Activated CD4-positive, alpha-beta memory T cell treated with anti-CD3 and anti-CD28 coated beads, Interleukin-2, amount 10 ng/mL, durations not matched to agents 7 days and 5 days (primary cell): ENCODE data around the gene LIMD2. TPM values are rescaled to one million over a fixed set of nuclear protein-coding genes. Genes with fewer than 3 reads are reported as not detected.

Experiments
- CTCF ChIA-PET: fragments of 350-600 bp; sonication (Branson Sonifier 250); formaldehyde crosslinking; loops from one replicate; lab custom pipeline; 2021; ENCODE audit warnings: antibody characterized with exemption, inconsistent platforms; lab: Charles Lee
- POLR2A ChIA-PET: fragments of 350-600 bp; sonication (Branson Sonifier 250); formaldehyde crosslinking; loops from one replicate; lab custom pipeline; 2021; ENCODE audit warnings: antibody characterized with exemption; lab: Charles Lee
- DNase-seq: peaks from one replicate; pipeline ENCODE4 v3.0.0-alpha.2; 2020
- H3K27ac Mint-ChIP-seq: one replicate; pipeline ENCODE4 v1.8.0; 2021; ENCODE audit warnings: mild to moderate bottlenecking, mixed read lengths
- H3K27me3 Mint-ChIP-seq: one replicate; pipeline ENCODE4 v1.8.0; 2021; ENCODE audit warnings: mixed read lengths
- H3K36me3 Mint-ChIP-seq: one replicate; pipeline ENCODE4 v1.8.0; 2021; ENCODE audit warnings: low read depth, mixed read lengths
- H3K4me1 Mint-ChIP-seq: one replicate; pipeline ENCODE4 v1.8.0; 2021; ENCODE audit warnings: mixed read lengths
- H3K4me3 Mint-ChIP-seq: one replicate; pipeline ENCODE4 v1.8.0; 2021; ENCODE audit warnings: mild to moderate bottlenecking, mixed read lengths
- H3K9me3 Mint-ChIP-seq: one replicate; pipeline ENCODE4 v1.8.0; 2021; ENCODE audit warnings: mixed read lengths
- total RNA-seq, 2 experiments: library from RNA; stranded (reverse); gene quantifications; one replicate each; pipeline ENCODE4 v1.2.3, GENCODE V29; 2021

LIMD2 gene
- total RNA-seq, 2 experiments from 2014 or later, result 394 to 401 TPM

- ChIA-PET POLR2A (interaction anchor here (0.6 to 12.5 kb wide), 7 partner anchors 9 to 82 kb away, joined by 3 to 178 read pairs (median 4); partner anchors contain the start of genes CCDC47 and DDX42), CTCF (interaction anchor here (1.3 kb wide), 1 partner anchor 18 kb away, joined by 7 read pairs; no protein-coding TSS in a partner anchor)
- Mint-ChIP-seq H3K27me3 (no peaks in the 10 kb centered on the region), H3K4me3 (no peak overlapping the region), H3K36me3 (peaks cover 54% of the 10 kb centered on the region), H3K9me3 (no peaks in the 10 kb centered on the region), H3K27ac (peak overlapping the region; percentile 15), H3K4me1 (peaks cover 28% of the 10 kb centered on the region)
- no peak for DNase-seq
Measured at GRCh38 chr17:63692195-63692816, 7.6 kb downstream of the LIMD2 start.

- H3K27me3 Mint-ChIP-seq, result no peaks in the 10 kb centered on the region
- H3K36me3 Mint-ChIP-seq, result peaks cover 43% of the 10 kb centered on the region
- H3K4me3 Mint-ChIP-seq, result no peak overlapping the region
- ChIA-PET POLR2A (interaction anchor here (1.7 to 5.3 kb wide), 3 partner anchors 7 to 84 kb away, joined by 4 to 25 read pairs (median 5); partner anchors contain the start of gene CCDC47), CTCF (no interaction called here)
- H3K9me3 Mint-ChIP-seq, result no peaks in the 10 kb centered on the region
- H3K27ac Mint-ChIP-seq, result no peak overlapping the region
- H3K4me1 Mint-ChIP-seq, result peaks cover 1% of the 10 kb centered on the region
- no peak for DNase-seq
Measured at GRCh38 chr17:63689479-63689878, 10.4 kb downstream of the LIMD2 start.

GRCh38 chr17:63688396-63689020, 11.4 kb downstream of the LIMD2 start:
- Mint-ChIP-seq H3K9me3 (no peaks in the 10 kb centered on the region), H3K27me3 (no peaks in the 10 kb centered on the region), H3K27ac (no peak overlapping the region), H3K36me3 (peaks cover 43% of the 10 kb centered on the region), H3K4me3 (no peak overlapping the region), H3K4me1 (peaks cover 1% of the 10 kb centered on the region)
- ChIA-PET CTCF (no interaction called here), POLR2A (interaction anchor here (1.2 to 5.3 kb wide), 2 partner anchors 8 to 21 kb away, joined by 3 to 25 read pairs; no protein-coding TSS in a partner anchor)
- DNase-seq, result no peak

- H3K36me3 Mint-ChIP-seq, result peaks cover 46% of the 10 kb centered on the region
- peaks cover 1% of the 10 kb centered on the region for H3K4me1 Mint-ChIP-seq
- no peaks in the 10 kb centered on the region for H3K9me3 Mint-ChIP-seq
- no peak overlapping the region for H3K27ac Mint-ChIP-seq
- H3K4me3 Mint-ChIP-seq, result no peak overlapping the region
- ChIA-PET CTCF (interaction anchor here (0.6 to 2.1 kb wide), 2 partner anchors 9 to 24 kb away, joined by 5 read pairs; no protein-coding TSS in a partner anchor), POLR2A (interaction anchor here (5.3 kb wide), 1 partner anchor 10 kb away, joined by 25 read pairs; no protein-coding TSS in a partner anchor)
- H3K27me3 Mint-ChIP-seq, result no peaks in the 10 kb centered on the region
- DNase-seq, result no peak
Measured at GRCh38 chr17:63686138-63686685, 13.7 kb downstream of the LIMD2 start.

- H3K4me3 Mint-ChIP-seq, result no peak overlapping the region
- H3K4me1 Mint-ChIP-seq, result peaks cover 1% of the 10 kb centered on the region
- H3K27me3 Mint-ChIP-seq, result no peaks in the 10 kb centered on the region
- POLR2A ChIA-PET, result interaction anchor here (5.3 kb wide), 1 partner anchor 11 kb away, joined by 25 read pairs; no protein-coding TSS in a partner anchor
- H3K9me3 Mint-ChIP-seq, result no peaks in the 10 kb centered on the region
- DNase-seq, result no peak
- peaks cover 40% of the 10 kb centered on the region for H3K36me3 Mint-ChIP-seq
- CTCF ChIA-PET, result interaction anchor here (2.1 kb wide), 1 partner anchor 25 kb away, joined by 5 read pairs; no protein-coding TSS in a partner anchor
- no peak overlapping the region for H3K27ac Mint-ChIP-seq
Measured at GRCh38 chr17:63685578-63685977, 14.3 kb downstream of the LIMD2 start.

GRCh38 chr17:63685041-63685440, 14.9 kb downstream of the LIMD2 start:
- peaks cover 37% of the 10 kb centered on the region for H3K36me3 Mint-ChIP-seq
- POLR2A ChIA-PET, result interaction anchor here (5.3 kb wide), 1 partner anchor 11 kb away, joined by 25 read pairs; no protein-coding TSS in a partner anchor
- H3K4me3 Mint-ChIP-seq, result no peak overlapping the region

GRCh38 chr17:63682981-63683380, 16.9 kb downstream of the LIMD2 start:
- H3K4me3 Mint-ChIP-seq, result no peak overlapping the region
- DNase-seq, result no peak
- ChIA-PET CTCF (interaction anchor here (2.2 kb wide), 1 partner anchor 15 kb away, joined by 5 read pairs; no protein-coding TSS in a partner anchor), POLR2A (interaction anchor here (0.9 to 2.1 kb wide), 4 partner anchors 9 to 18 kb away, joined by 3 to 6 read pairs (median 4); no protein-coding TSS in a partner anchor)
- H3K27ac Mint-ChIP-seq, result no peak overlapping the region
- H3K36me3 Mint-ChIP-seq, result peaks cover 35% of the 10 kb centered on the region
- H3K9me3 Mint-ChIP-seq, result no peaks in the 10 kb centered on the region
- no peaks in the 10 kb centered on the region for H3K27me3 Mint-ChIP-seq
- H3K4me1 Mint-ChIP-seq, result peaks cover under 1% of the 10 kb centered on the region

More at GRCh38 chr17:63685041-63685440, 14.9 kb downstream of the LIMD2 start:
- H3K4me1 Mint-ChIP-seq, result peaks cover 1% of the 10 kb centered on the region
- no peaks in the 10 kb centered on the region for H3K9me3 Mint-ChIP-seq
- H3K27me3 Mint-ChIP-seq, result no peaks in the 10 kb centered on the region
- CTCF ChIA-PET, result interaction anchor here (2.1 to 2.2 kb wide), 2 partner anchors 13 to 25 kb away, joined by 5 read pairs; no protein-coding TSS in a partner anchor
- no peak for DNase-seq
- H3K27ac Mint-ChIP-seq, result no peak overlapping the region

- no peaks in the 10 kb centered on the region for H3K27me3 Mint-ChIP-seq
- no peak for DNase-seq
- no peaks in the 10 kb centered on the region for H3K9me3 Mint-ChIP-seq
- no peak overlapping the region for H3K27ac Mint-ChIP-seq
- no peak overlapping the region for H3K4me3 Mint-ChIP-seq
- ChIA-PET POLR2A (interaction anchor here (0.9 to 2.1 kb wide), 3 partner anchors 10 to 19 kb away, joined by 3 to 5 read pairs (median 4); no protein-coding TSS in a partner anchor), CTCF (no interaction called here)
- no peaks in the 10 kb centered on the region for H3K4me1 Mint-ChIP-seq
- H3K36me3 Mint-ChIP-seq, result peaks cover 35% of the 10 kb centered on the region
Measured at GRCh38 chr17:63682441-63682840, 17.5 kb downstream of the LIMD2 start.

- Mint-ChIP-seq H3K4me3 (no peak overlapping the region), H3K9me3 (no peaks in the 10 kb centered on the region), H3K27me3 (no peaks in the 10 kb centered on the region), H3K36me3 (peaks cover 35% of the 10 kb centered on the region), H3K4me1 (no peaks in the 10 kb centered on the region), H3K27ac (no peak overlapping the region)
- POLR2A ChIA-PET, result interaction anchor here (1.0 kb wide), 1 partner anchor 15 kb away, joined by 3 read pairs; no protein-coding TSS in a partner anchor
- CTCF ChIA-PET, result interaction anchor here (0.8 to 1.2 kb wide), 2 partner anchors 17 to 256 kb away, joined by 3 read pairs; no protein-coding TSS in a partner anchor
- DNase-seq, result no peak
Measured at GRCh38 chr17:63681530-63681929, 18.4 kb downstream of the LIMD2 start.

GRCh38 chr17:63680700-63681099, 19.2 kb downstream of the LIMD2 start:
- Mint-ChIP-seq H3K36me3 (peaks cover 33% of the 10 kb centered on the region), H3K27ac (no peak overlapping the region), H3K9me3 (no peaks in the 10 kb centered on the region), H3K4me1 (no peaks in the 10 kb centered on the region), H3K4me3 (no peak overlapping the region), H3K27me3 (no peaks in the 10 kb centered on the region)
- CTCF ChIA-PET, result interaction anchor here (0.8 kb wide), 1 partner anchor 255 kb away, joined by 3 read pairs; no protein-coding TSS in a partner anchor
- no peak for DNase-seq
- POLR2A ChIA-PET, result interaction anchor here (0.9 kb wide), 1 partner anchor 22 kb away, joined by 3 read pairs; no protein-coding TSS in a partner anchor

- Mint-ChIP-seq H3K36me3 (peaks cover 24% of the 10 kb centered on the region), H3K27me3 (no peaks in the 10 kb centered on the region), H3K4me3 (no peak overlapping the region), H3K9me3 (no peaks in the 10 kb centered on the region), H3K27ac (no peak overlapping the region), H3K4me1 (peaks cover 1% of the 10 kb centered on the region)
- POLR2A ChIA-PET, result no interaction called here
- DNase-seq, result no peak
- CTCF ChIA-PET, result no interaction called here
Measured at GRCh38 chr17:63679214-63679613, 20.7 kb downstream of the LIMD2 start.

GRCh38 chr17:63676584-63676983, 23.3 kb downstream of the LIMD2 start:
- Mint-ChIP-seq H3K4me1 (peaks cover 1% of the 10 kb centered on the region), H3K27me3 (no peaks in the 10 kb centered on the region), H3K27ac (no peak overlapping the region), H3K4me3 (no peak overlapping the region), H3K9me3 (no peaks in the 10 kb centered on the region), H3K36me3 (peaks cover 16% of the 10 kb centered on the region)
- POLR2A ChIA-PET, result no interaction called here
- DNase-seq, result no peak
- CTCF ChIA-PET, result interaction anchor here (0.8 kb wide), 1 partner anchor 70 kb away, joined by 3 read pairs; no protein-coding TSS in a partner anchor
